LNCAP (cell line): ENCODE measurements around the gene MYH14.

Experiments
- CTCF ChIP-seq: fragments of 450-650 bp; IDR thresholded peaks from 2 replicates; pipeline ENCODE4 v1.5.1; 2017; ENCODE audit warnings: mild to moderate bottlenecking

Gene MYH14

GRCh38 chr19:50311723-50312635 lies 108.6 kb downstream of the MYH14 start:
- TF ChIP-seq CTCF: no peak

DNA sequence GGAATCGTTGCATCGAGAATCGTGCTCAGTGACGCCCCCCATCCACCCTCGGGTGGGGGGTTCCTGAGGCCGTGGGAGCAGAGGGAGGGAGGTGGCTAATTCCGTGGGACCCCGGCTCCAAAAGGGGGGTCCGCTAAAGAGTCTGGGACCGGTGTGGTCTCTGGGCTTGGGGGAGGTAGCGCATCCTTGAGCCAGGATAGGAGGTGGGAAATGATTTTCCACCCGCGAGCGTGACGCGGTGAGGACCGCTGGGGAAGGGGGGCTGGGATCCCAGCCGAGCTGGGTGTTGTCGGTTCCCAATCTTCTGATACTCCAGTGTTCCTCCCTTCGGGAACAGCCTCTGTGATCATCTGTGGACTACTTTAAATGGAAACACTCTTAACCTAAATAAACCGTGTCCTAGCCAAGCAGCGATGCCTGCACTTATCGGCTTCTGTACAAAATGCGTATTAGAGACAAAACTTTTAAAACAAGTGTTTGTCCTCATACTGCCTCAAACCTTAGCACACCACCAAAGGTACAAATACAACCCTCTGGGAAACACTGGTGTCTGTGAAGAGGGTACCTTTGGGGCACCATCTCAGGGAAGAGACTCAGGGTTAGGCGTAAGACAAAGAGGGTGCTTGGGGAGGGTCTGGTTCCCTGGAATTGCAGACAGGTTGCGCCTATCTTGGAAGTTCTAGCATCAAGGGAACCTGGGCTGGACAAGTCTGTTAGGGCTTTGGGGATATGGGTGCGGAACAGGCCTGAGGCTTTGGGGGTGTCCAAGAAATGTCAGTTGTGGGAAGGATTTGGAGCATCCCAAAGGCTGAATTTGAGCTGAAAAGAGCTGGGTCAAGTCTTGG lies 109.8 kb downstream of the MYH14 start:
- TF ChIP-seq CTCF: no peak

- no peak for TF ChIP-seq CTCF
These were observed 110.6 kb downstream of the MYH14 start for GRCh38 chr19:50313812-50314536.

DNA sequence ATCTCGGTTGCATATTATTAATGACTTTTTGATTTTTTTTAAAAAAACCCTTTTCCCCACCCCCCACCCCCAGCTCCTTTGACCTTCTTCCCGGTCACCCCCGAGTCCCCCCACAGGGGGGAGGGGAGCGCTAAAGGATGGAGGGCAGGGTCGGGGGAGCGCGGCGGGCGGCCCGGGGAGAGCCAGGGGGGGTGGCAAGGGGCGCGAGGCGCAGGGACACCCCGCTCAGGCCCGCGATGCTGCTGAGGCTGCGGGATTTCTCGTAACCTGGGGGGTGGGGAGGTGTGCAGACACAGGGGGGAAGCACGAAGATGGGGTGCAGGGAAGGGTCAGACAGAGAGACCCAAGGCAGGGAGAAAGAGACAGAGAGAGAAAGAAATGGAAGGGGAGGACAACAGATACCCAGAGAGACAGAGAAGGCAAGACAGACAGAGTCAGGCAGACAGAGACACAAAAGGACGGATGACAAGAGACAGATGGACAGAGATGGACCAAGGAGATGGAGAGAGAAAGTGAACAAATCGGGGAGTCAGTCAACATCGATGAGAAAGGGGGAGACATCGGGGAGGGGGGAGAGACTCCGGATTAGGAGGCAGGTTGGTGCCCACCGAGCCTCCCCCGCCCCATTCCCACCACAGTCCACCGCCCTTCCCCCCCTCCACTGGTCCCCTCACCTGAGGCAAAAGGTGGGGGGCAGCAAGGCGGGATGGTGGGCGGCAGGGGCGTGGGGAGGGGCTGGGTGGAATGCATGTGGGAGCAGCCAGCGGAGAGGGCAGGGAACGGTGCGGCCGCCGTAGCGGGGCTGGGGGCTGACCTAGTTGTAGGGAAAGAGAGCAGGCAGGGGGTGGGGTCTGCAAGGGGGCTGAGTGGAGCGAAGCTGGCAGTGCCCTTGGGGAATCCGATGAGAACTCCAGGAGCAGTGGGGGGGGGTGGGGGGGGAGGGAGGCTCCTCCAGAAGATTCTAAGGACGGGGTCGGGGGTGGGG lies 111.6 kb downstream of the MYH14 start:
- no peak for TF ChIP-seq CTCF

- TF ChIP-seq CTCF: no peak
These were observed 112.5 kb downstream of the MYH14 start for GRCh38 chr19:50315773-50316448.

DNA sequence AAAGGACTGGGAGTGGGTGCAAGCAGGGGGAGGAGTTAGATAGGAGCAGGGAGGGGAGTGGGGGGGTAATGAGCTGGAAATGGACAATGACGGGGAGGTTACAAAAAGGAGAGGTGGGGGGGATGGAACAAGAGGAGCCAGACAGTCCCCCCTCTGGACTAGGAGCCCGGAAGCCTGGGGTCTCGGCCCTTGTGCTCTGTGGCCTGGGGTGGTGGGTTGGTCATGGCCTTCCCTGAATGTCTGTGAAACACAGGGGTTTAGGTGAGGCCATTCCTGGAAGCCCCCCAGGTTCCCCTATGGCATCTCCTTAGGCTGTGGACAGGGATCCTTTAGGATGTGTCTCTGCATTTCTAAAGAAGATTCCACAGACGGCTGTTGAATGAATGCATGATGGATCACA lies 113.7 kb downstream of the MYH14 start:
- no peak for TF ChIP-seq CTCF
